SK-N-SH (cell line): ENCODE measurements around the gene EXOC8. TPM values are rescaled to one million over a fixed set of nuclear protein-coding genes. Genes with fewer than 3 reads are reported as not detected.

ENCODE experiments used
- CTCF ChIA-PET: fragments of 300-600, 350-600 bp; formaldehyde crosslinking; extraction: SDS; loops from one replicate; lab custom pipeline; 2021; lab: Yijun Ruan, JAX
- POLR2A ChIA-PET: fragments of 350-600 bp; sonication (Branson Sonifier 250); formaldehyde crosslinking; extraction: SDS; loops from one replicate; lab custom pipeline; 2020; ENCODE audit warnings: antibody characterized with exemption, inconsistent platforms; lab: Yijun Ruan, JAX
- DNase-seq: peaks from one replicate; pipeline ENCODE4 v3.0.0; 2012
- H2AFZ ChIP-seq: fragments of 200-600 bp; sonication (generic); 2 replicates; pipeline ENCODE4 v1.8.1; 2016; ENCODE audit warnings: antibody characterized with exemption, mild to moderate bottlenecking, low read depth
- H3F3A ChIP-seq: fragments of 200-600 bp; sonication (generic); replicated peaks from 2 replicates; pipeline ENCODE3; 2016; ENCODE audit warnings: antibody characterized with exemption, mild to moderate bottlenecking; ENCODE audit not compliant: insufficient read depth
- H3K27ac ChIP-seq, 2 experiments: fragments of 200-500 bp in 1 of 2; fragments of 200-600 bp in 1 of 2; sonication (Bioruptor generic) in 1 of 2; sonication (generic), shearing (Covaris generic) in 1 of 2; 2 replicates each; pipeline versions ENCODE4 v1.5.1 to v1.6.1; 2014 to 2016; ENCODE audit warnings: low read depth in 2 of 2, inconsistent platforms in 1 of 2, low read length in 1 of 2, mild to moderate bottlenecking in 1 of 2, mixed read lengths in 1 of 2
- H3K27me3 ChIP-seq: fragments of 200-600 bp; sonication (generic), shearing (Covaris generic); 2 replicates; pipeline ENCODE4 v1.6.1; 2016; ENCODE audit warnings: mixed run types; ENCODE audit not compliant: insufficient read depth
- H3K36me3 ChIP-seq, 2 experiments: fragments of 200-500 bp in 1 of 2; fragments of 200-600 bp in 1 of 2; sonication (Bioruptor generic) in 1 of 2; sonication (generic) in 1 of 2; replicated peaks in 1 of 2; 2 replicates each; pipeline versions ENCODE3 to v1.5.1; 2014 to 2016; ENCODE audit warnings: low read length in 1 of 2, mild to moderate bottlenecking in 1 of 2; ENCODE audit not compliant: insufficient read depth in 2 of 2, control insufficient read depth in 1 of 2
- H3K4me1 ChIP-seq, 2 experiments: fragments of 200-500 bp in 1 of 2; fragments of 200-600 bp in 1 of 2; sonication (Bioruptor generic) in 1 of 2; sonication (generic), shearing (Covaris generic) in 1 of 2; 2 replicates each; pipeline versions ENCODE4 v1.5.1 to v1.6.1; 2014 to 2016; ENCODE audit warnings: low read depth in 1 of 2, low read length in 1 of 2, mixed run types in 1 of 2; ENCODE audit not compliant: insufficient read depth in 2 of 2, control insufficient read depth in 1 of 2
- H3K4me2 ChIP-seq: fragments of 200-600 bp; sonication (generic), shearing (Covaris generic); 2 replicates; pipeline ENCODE4 v1.6.1; 2017; ENCODE audit warnings: mixed run types
- H3K4me3 ChIP-seq, 2 experiments: fragments of 200-500 bp in 1 of 2; fragments of 200-600 bp in 1 of 2; sonication (Bioruptor generic) in 1 of 2; sonication (generic), shearing (Covaris generic) in 1 of 2; 2 replicates each; pipeline versions ENCODE4 v1.5.1 to v1.8.1; 2014 to 2016; ENCODE audit warnings: low read depth in 2 of 2, inconsistent platforms in 1 of 2, low read length in 1 of 2, mild to moderate bottlenecking in 1 of 2, mixed read lengths in 1 of 2, moderate library complexity in 1 of 2
- H3K79me2 ChIP-seq: fragments of 200-600 bp; sonication (generic); 2 replicates; pipeline ENCODE4 v1.8.1; 2017; ENCODE audit warnings: mild to moderate bottlenecking; ENCODE audit not compliant: insufficient read depth
- H3K9ac ChIP-seq: fragments of 200-600 bp; sonication (generic); 2 replicates; pipeline ENCODE4 v1.6.1; 2017; ENCODE audit warnings: mixed run types
- H3K9me2 ChIP-seq: fragments of 200-600 bp; sonication (generic); 2 replicates; pipeline ENCODE4 v1.6.1; 2017; ENCODE audit warnings: mixed run types
- H3K9me3 ChIP-seq: fragments of 200-600 bp; sonication (generic); 2 replicates; pipeline ENCODE4 v1.6.1; 2017; ENCODE audit warnings: mixed run types, mild to moderate bottlenecking, moderate library complexity
- H4K20me1 ChIP-seq: fragments of 200-600 bp; sonication (generic); 2 replicates; pipeline ENCODE4 v1.6.1; 2017; ENCODE audit warnings: mild to moderate bottlenecking, mixed run types; ENCODE audit not compliant: insufficient read depth
- EP300 ChIP-seq, 2 experiments: IDR thresholded peaks; 2 replicates each; pipeline versions ENCODE4 v1.4.0 to v1.6.1; 2012; ENCODE audit warnings: borderline replicate concordance in 1 of 2, low read depth in 1 of 2, low read length in 1 of 2
- EZH2phosphoT487 ChIP-seq: fragments of 200-600 bp; sonication (generic); IDR thresholded peaks from 2 replicates; pipeline ENCODE4 v1.6.1; 2017; ENCODE audit warnings: low read depth, mixed run types, mild to moderate bottlenecking, antibody characterized with exemption, moderate library complexity, borderline replicate concordance
- FOSL2 ChIP-seq: IDR thresholded peaks from 2 replicates; pipeline ENCODE4 v1.4.0; 2012; ENCODE audit warnings: low read depth, mild to moderate bottlenecking, moderate library complexity, borderline replicate concordance
- FOXM1 ChIP-seq: IDR thresholded peaks from 2 replicates; pipeline ENCODE4 v1.4.0; 2012; ENCODE audit warnings: low read depth, mild to moderate bottlenecking
- GATA2 ChIP-seq: sonication (generic); formaldehyde crosslinking; IDR thresholded peaks from 2 replicates; pipeline ENCODE4 v1.5.0; 2020; ENCODE audit warnings: mild to moderate bottlenecking, missing genetic modification reagents
- IRF3 ChIP-seq: fragments of 150-350 bp; IDR thresholded peaks from 2 replicates; pipeline ENCODE4 v1.6.1; 2016; ENCODE audit warnings: mild to moderate bottlenecking, low read depth, low read length
- JUND ChIP-seq: IDR thresholded peaks from 2 replicates; pipeline ENCODE4 v1.4.0; 2012
- MEF2A ChIP-seq: IDR thresholded peaks from 2 replicates; pipeline ENCODE4 v1.4.0; 2012; ENCODE audit warnings: low read depth, borderline replicate concordance
- NRF1 ChIP-seq: IDR thresholded peaks from 2 replicates; pipeline ENCODE4 v1.6.1; 2012; ENCODE audit warnings: low read depth, mild to moderate bottlenecking, low read length
- PBX3 ChIP-seq: IDR thresholded peaks from 2 replicates; pipeline ENCODE4; 2012
- RCOR1 ChIP-seq: fragments of 150-350 bp; IDR thresholded peaks from 2 replicates; pipeline ENCODE4 v1.6.1; 2017; ENCODE audit warnings: antibody characterized with exemption, low read length
- REST ChIP-seq: IDR thresholded peaks from 2 replicates; pipeline ENCODE4 v1.6.1; 2012; ENCODE audit warnings: mild to moderate bottlenecking, low read depth, low read length, moderate library complexity
- RFX5 ChIP-seq: IDR thresholded peaks from 2 replicates; pipeline ENCODE4 v1.6.1; 2012; ENCODE audit warnings: mild to moderate bottlenecking, improper control_type of control experiment, low read length
- SMC3 ChIP-seq: IDR thresholded peaks from 2 replicates; pipeline ENCODE4 v1.6.1; 2012; ENCODE audit warnings: low read depth, low read length, improper control_type of control experiment
- TAF1 ChIP-seq: IDR thresholded peaks from 2 replicates; pipeline ENCODE4 v1.6.1; 2012; ENCODE audit warnings: low read depth, mild to moderate bottlenecking, low read length, moderate library complexity, borderline replicate concordance
- TEAD4 ChIP-seq: IDR thresholded peaks from 2 replicates; pipeline ENCODE4 v1.4.0; 2012; ENCODE audit warnings: mild to moderate bottlenecking, borderline replicate concordance; ENCODE audit not compliant: insufficient read depth
- USF1 ChIP-seq: IDR thresholded peaks from 2 replicates; pipeline ENCODE4 v1.4.0; 2012; ENCODE audit warnings: low read depth, borderline replicate concordance
- USF2 ChIP-seq: fragments of 150-350 bp; IDR thresholded peaks from 2 replicates; pipeline ENCODE4 v1.6.1; 2017; ENCODE audit warnings: antibody characterized with exemption, low read length, low read depth, borderline replicate concordance
- WGBS: methylation state at CpG from one replicate; pipeline ENCODE4 v1.1.6; 2017; ENCODE audit warnings: low lambda C conversion rate; 5-methylcytosine and 5-hydroxymethylcytosine counted together
- polyA plus RNA-seq, 3 experiments: library from polyadenylated mRNA; depleted of rRNA; stranded (reverse); fragments of >200 nt; gene quantifications; 2 replicates each; pipeline ENCODE4 v1.2.3, GENCODE V29; 2012

EXOC8 gene
- polyA plus RNA-seq, 1 of the 3 experiments (the other 2 are of a cell fraction) = 2.1 TPM

- Histone ChIP-seq H3K9me3 (no peaks in the 10 kb centered on the region), H3K4me2 (no peak overlapping the region), H3K27ac (no peak overlapping the region), H2AFZ (no peak overlapping the region), H3K9ac (no peak overlapping the region), H4K20me1 (peaks cover 20% of the 10 kb centered on the region; the same call in 1 of the 2 replicates)
- no peak for DNase-seq
- CTCF ChIA-PET = interaction anchor here (1.5 kb wide), 1 partner anchor 227 kb away, joined by 3 read pairs; no protein-coding TSS in a partner anchor
- TF ChIP-seq EP300 (IDR thresholded peaks at IDR 0.05; ENCODE audit: borderline replicate concordance in 1 of 2, low read depth in 1 of 2, low read length in 1 of 2) (no peak), FOSL2 (peak; percentile 31; the same call in 1 of the 2 replicates), USF2 (no peak), NRF1 (no peak), GATA2 (CRISPR knock-in tag) (no peak), SMC3 (no peak), IRF3 (no peak), PBX3 (no peak), TAF1 (no peak), TEAD4 (no peak), USF1 (no peak), JUND (peak; percentile 22; the same call in 1 of the 2 replicates)
- TF ChIP-seq, all 33 proteins: peak for 2
- peaks cover 92% of the 10 kb centered on the region for H3K79me2 ChIP-seq
- no peaks in the 10 kb centered on the region for H3K27me3 ChIP-seq
- no peaks in the 10 kb centered on the region for H3F3A ChIP-seq
- H3K36me3 ChIP-seq = peaks cover 0 to 4% of the 10 kb centered on the region in 2 experiments
- H3K4me3 ChIP-seq = no peak overlapping the region
- POLR2A ChIA-PET = no interaction called here
- peaks cover 0 to 2% of the 10 kb centered on the region in 2 experiments; a peak in 2 of 4 replicates for H3K4me1 ChIP-seq
- 64% methylated on average over 4 of the region's 4 CpGs for WGBS
- H3K9me2 ChIP-seq = no peaks in the 10 kb centered on the region
Observed at GRCh38 chr1:231376101-231376500, 38.4 kb upstream of the EXOC8 start.

- Histone ChIP-seq H3K4me3 (no peak overlapping the region), H3K36me3 (peaks cover 11% of the 10 kb centered on the region in 2 experiments), H3K27ac (no peak overlapping the region), H3K79me2 (peaks cover 75% of the 10 kb centered on the region), H2AFZ (no peak overlapping the region), H3K9me2 (no peaks in the 10 kb centered on the region), H3K27me3 (no peaks in the 10 kb centered on the region), H3K4me2 (no peak overlapping the region), H3K4me1 (peaks cover 0 to 2% of the 10 kb centered on the region in 2 experiments; a peak in 2 of 4 replicates), H3F3A (no peaks in the 10 kb centered on the region), H3K9ac (no peak overlapping the region), H4K20me1 (peaks cover 15% of the 10 kb centered on the region; the same call in 1 of the 2 replicates), H3K9me3 (no peaks in the 10 kb centered on the region)
- WGBS = 97% methylated on average over 4 of the region's 4 CpGs
- CTCF ChIA-PET = interaction anchor here (1.2 kb wide), 2 partner anchors 17 to 216 kb away, joined by 3 to 4 read pairs; no protein-coding TSS in a partner anchor
- POLR2A ChIA-PET = no interaction called here
- no peak for DNase-seq
- TF ChIP-seq RFX5 (no peak), REST (no peak), USF1 (no peak), RCOR1 (no peak), FOXM1 (no peak), NRF1 (no peak), MEF2A (no peak), EZH2phosphoT487 (no peak)
Observed at GRCh38 chr1:231374394-231374793, 36.7 kb upstream of the EXOC8 start.
